Activated B cell treated with CpG ODN at 0.5 μM for 24 hours (primary cell): ENCODE results near the gene PTPRN. TPM values are rescaled to one million over a fixed set of nuclear protein-coding genes. Genes with fewer than 3 reads are reported as not detected.

Source experiments
- ATAC-seq: fragments of 200-7000 bp; cut with Tn5 transposase; one replicate; pipeline ENCODE4 v1.10.0; 2021; ENCODE audit warnings: low read depth, mild to moderate bottlenecking, moderate library complexity
- CTCF ChIA-PET: fragments of 350-600 bp; sonication (Branson Sonifier 250); formaldehyde crosslinking; loops from one replicate; lab custom pipeline; 2021; ENCODE audit warnings: antibody characterized with exemption; lab: Charles Lee
- POLR2A ChIA-PET: fragments of 350-600 bp; sonication (Branson Sonifier 250); formaldehyde crosslinking; loops from one replicate; lab custom pipeline; 2021; ENCODE audit warnings: antibody characterized with exemption; lab: Charles Lee
- DNase-seq: peaks from one replicate; pipeline ENCODE4 v3.0.0; 2022
- H3K27ac Mint-ChIP-seq: one replicate; pipeline ENCODE4 v1.8.0; 2020; ENCODE audit warnings: mixed read lengths
- H3K27me3 Mint-ChIP-seq: one replicate; pipeline ENCODE4 v1.8.0; 2021; ENCODE audit warnings: mixed read lengths
- H3K36me3 Mint-ChIP-seq: one replicate; pipeline ENCODE4 v1.8.0; 2021; ENCODE audit warnings: low read depth, mixed read lengths
- H3K4me1 Mint-ChIP-seq: one replicate; pipeline ENCODE4 v1.8.0; 2021; ENCODE audit warnings: mixed read lengths
- H3K4me3 Mint-ChIP-seq: one replicate; pipeline ENCODE4 v1.8.0; 2020; ENCODE audit warnings: mild to moderate bottlenecking, mixed read lengths
- H3K9me3 Mint-ChIP-seq: one replicate; pipeline ENCODE4 v1.8.0; 2020; ENCODE audit warnings: mixed read lengths
- intact Hi-C: fragments of 100-400 bp; cut with micrococcal nuclease; formaldehyde crosslinking; loops from one replicate; pipeline ENCODE4 v1.15.1; 2024
- total RNA-seq: library from RNA; stranded (reverse); gene quantifications from 2 replicates; pipeline ENCODE4 v1.2.3, GENCODE V29; 2022
- TF ChIP-seq, protein P1 (sequence below): fragments of 200-600 bp; IDR thresholded peaks from one replicate; pipeline ENCODE4 v1.8.0; 2022; ENCODE audit warnings: antibody characterized with exemption, mild to moderate bottlenecking

The PTPRN gene
- total RNA-seq, 1 donor from 2014 or later: not detected

GRCh38 chr2:219253753-219254589 lies 55.2 kb downstream of the PTPRN start, which contains the start of gene TUBA4A:
Gene TUBA4A, minus strand, starts transcription at chr2:219253918. Its CDS starts 60 bp downstream, at chr2:219253858.
- H3K36me3 Mint-ChIP-seq: peaks cover 42% of the 10 kb centered on the region
- intact Hi-C loops: loop anchor here (1.0 to 5.0 kb wide), 12 partner anchors 9 to 686 kb away; partner anchors contain the start of genes ANKZF1, ATG9A, CHPF and CNOT9
- ChIA-PET POLR2A (interaction anchor here (0.6 to 12.0 kb wide), 22 partner anchors 8 to 362 kb away, joined by 3 to 287 read pairs (median 7); partner anchors contain the start of genes ABCB6, ANKZF1, ATG9A and CNPPD1), CTCF (interaction anchor here (1.1 to 4.4 kb wide), 9 partner anchors 8 to 135 kb away, joined by 3 to 42 read pairs (median 7); partner anchors contain the start of genes ANKZF1, ATG9A, CNPPD1 and DNAJB2)
- peaks cover 53% of the 10 kb centered on the region for H3K4me1 Mint-ChIP-seq
- no peaks in the 10 kb centered on the region for H3K27me3 Mint-ChIP-seq
- H3K4me3 Mint-ChIP-seq: peak within 1 kb of the TSS; percentile 82
- TF ChIP-seq, protein P1, sequence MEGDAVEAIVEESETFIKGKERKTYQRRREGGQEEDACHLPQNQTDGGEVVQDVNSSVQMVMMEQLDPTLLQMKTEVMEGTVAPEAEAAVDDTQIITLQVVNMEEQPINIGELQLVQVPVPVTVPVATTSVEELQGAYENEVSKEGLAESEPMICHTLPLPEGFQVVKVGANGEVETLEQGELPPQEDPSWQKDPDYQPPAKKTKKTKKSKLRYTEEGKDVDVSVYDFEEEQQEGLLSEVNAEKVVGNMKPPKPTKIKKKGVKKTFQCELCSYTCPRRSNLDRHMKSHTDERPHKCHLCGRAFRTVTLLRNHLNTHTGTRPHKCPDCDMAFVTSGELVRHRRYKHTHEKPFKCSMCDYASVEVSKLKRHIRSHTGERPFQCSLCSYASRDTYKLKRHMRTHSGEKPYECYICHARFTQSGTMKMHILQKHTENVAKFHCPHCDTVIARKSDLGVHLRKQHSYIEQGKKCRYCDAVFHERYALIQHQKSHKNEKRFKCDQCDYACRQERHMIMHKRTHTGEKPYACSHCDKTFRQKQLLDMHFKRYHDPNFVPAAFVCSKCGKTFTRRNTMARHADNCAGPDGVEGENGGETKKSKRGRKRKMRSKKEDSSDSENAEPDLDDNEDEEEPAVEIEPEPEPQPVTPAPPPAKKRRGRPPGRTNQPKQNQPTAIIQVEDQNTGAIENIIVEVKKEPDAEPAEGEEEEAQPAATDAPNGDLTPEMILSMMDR: no peak
- H3K27ac Mint-ChIP-seq: peak within 1 kb of the TSS; percentile 98
- no peaks in the 10 kb centered on the region for H3K9me3 Mint-ChIP-seq
- ATAC-seq (peak; percentile 69), DNase-seq (peak; percentile 90)

DNA sequence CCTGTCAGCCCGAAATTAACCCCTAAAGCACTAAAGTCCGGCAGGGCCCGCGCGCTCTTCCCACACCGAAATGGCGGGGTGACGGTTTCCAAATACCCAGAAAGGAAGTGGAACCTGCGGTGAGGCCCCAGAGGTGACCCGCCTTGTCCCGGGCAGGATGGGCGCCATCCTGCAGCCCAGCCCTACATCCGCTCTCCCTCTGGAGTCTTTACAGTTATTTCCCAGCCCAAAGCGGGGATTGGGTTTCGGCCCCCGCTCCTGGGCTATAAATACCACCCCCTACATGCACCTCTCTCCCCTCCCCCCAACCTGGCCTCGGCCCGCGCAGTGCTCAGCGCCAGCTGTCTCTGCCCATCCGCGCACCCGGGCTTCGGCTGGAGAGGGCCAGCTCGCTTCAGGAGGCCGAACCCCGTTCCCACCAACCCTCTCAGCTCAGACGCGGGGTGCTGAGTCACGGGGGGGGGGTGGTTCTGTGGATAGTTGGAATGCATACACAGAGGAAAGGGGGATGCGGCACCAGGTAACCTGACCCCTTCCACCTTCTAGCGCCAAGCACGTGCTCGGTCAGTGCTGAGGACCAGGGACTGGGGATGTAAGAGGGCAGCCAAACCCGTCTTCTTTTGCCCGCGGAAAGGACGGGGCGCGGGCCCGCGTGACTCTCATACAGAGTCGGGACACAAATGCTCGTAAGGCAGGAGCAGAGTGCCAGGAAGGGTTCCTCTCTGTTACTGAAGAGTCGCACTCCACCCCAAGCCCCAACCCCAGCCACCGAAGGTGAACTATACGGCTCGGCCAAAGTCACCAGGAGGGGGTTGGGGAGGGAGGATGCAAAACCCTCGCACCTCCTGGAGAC lies 56.1 kb downstream of the PTPRN start, which contains the start of gene TUBA4B:
TSS of gene TUBA4B (plus strand) at position 344 of the 853 bp plus-strand sequence. CDS start at position 509, 165 bp downstream.
- Mint-ChIP-seq H3K36me3 (peaks cover 48% of the 10 kb centered on the region), H3K4me3 (peak within 1 kb of the TSS; percentile 82), H3K4me1 (peaks cover 61% of the 10 kb centered on the region), H3K27ac (peak within 1 kb of the TSS; percentile 98), H3K9me3 (no peaks in the 10 kb centered on the region), H3K27me3 (no peaks in the 10 kb centered on the region)
- TF ChIP-seq, protein P1: no peak
- intact Hi-C loops: loop anchor here (1.0 to 5.0 kb wide), 8 partner anchors 8 to 685 kb away; partner anchors contain the start of genes ANKZF1, ATG9A, CHPF and CNOT9
- POLR2A ChIA-PET: interaction anchor here (0.6 to 12.0 kb wide), 26 partner anchors 8 to 962 kb away, joined by 3 to 287 read pairs (median 6); partner anchors contain the start of genes ABCB6, ANKZF1, ATG9A and CNPPD1
- ATAC-seq (peak; percentile 8), DNase-seq (peak; percentile 42)
- CTCF ChIA-PET: interaction anchor here (1.7 to 4.4 kb wide), 4 partner anchors 8 to 41 kb away, joined by 7 to 42 read pairs (median 24); partner anchors contain the start of genes ANKZF1, ATG9A, DNAJB2 and GLB1L

DNA sequence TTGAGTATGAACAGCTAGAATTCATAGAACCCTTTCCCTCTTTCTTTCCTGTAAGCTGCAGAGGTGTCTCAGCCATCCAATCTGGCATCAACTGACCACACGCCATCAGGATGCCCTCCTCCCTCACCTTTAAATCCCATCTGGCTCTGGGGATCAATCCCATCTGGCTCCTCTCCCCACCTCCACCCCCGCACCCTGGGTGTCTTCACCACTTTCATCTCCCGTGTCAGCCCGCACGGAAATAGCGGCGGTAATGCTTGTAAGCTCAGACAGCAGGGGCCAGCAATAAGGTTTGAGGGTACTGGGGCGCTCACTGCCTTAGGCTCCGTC lies 56.7 kb downstream of the PTPRN start:
- no peak for ATAC-seq
- intact Hi-C loops: loop anchor here (5.0 kb wide), 1 partner anchor 290 kb away; the partner anchor contains the start of genes CHPF and TMEM198
- no peaks in the 10 kb centered on the region for H3K27me3 Mint-ChIP-seq
- DNase-seq: no peak
- peak overlapping the region; percentile 82 for H3K4me3 Mint-ChIP-seq
- H3K4me1 Mint-ChIP-seq: peaks cover 67% of the 10 kb centered on the region
- H3K27ac Mint-ChIP-seq: peak overlapping the region; percentile 98
- TF ChIP-seq, protein P1: no peak
- CTCF ChIA-PET: interaction anchor here (4.3 to 4.4 kb wide), 2 partner anchors 26 to 42 kb away, joined by 34 to 42 read pairs; partner anchors contain the start of gene DNAJB2
- no peaks in the 10 kb centered on the region for H3K9me3 Mint-ChIP-seq
- POLR2A ChIA-PET: interaction anchor here (0.6 to 12.0 kb wide), 21 partner anchors 8 to 962 kb away, joined by 3 to 287 read pairs (median 8); partner anchors contain the start of genes ABCB6, ANKZF1, ATG9A and CNPPD1
- peaks cover 52% of the 10 kb centered on the region for H3K36me3 Mint-ChIP-seq

- Mint-ChIP-seq H3K4me1 (peaks cover 72% of the 10 kb centered on the region), H3K9me3 (no peaks in the 10 kb centered on the region), H3K27ac (peak overlapping the region; percentile 98), H3K27me3 (no peaks in the 10 kb centered on the region), H3K36me3 (peaks cover 53% of the 10 kb centered on the region), H3K4me3 (peak overlapping the region; percentile 82)
- no peak for ATAC-seq
- no peak for DNase-seq
- intact Hi-C loops: loop anchor here (5.0 kb wide), 1 partner anchor 290 kb away; the partner anchor contains the start of genes CHPF and TMEM198
- TF ChIP-seq, protein P1: no peak
- ChIA-PET CTCF (interaction anchor here (1.2 to 5.2 kb wide), 4 partner anchors 26 to 80 kb away, joined by 3 to 42 read pairs (median 34); partner anchors contain the start of gene DNAJB2), POLR2A (interaction anchor here (0.6 to 12.0 kb wide), 15 partner anchors 10 to 961 kb away, joined by 3 to 287 read pairs (median 8); partner anchors contain the start of genes ABCB6, ANKZF1, ATG9A and CNPPD1)
Measured at GRCh38 chr2:219252084-219252483, 57.1 kb downstream of the PTPRN start.
